ENCODE data around the gene WDR90.

- TF ChIP-seq EZH2phosphoT487 (IDR thresholded peaks at IDR 0.05; ENCODE audit: borderline replicate concordance, low read length): no peak
- TF ChIP-seq, protein P1, sequence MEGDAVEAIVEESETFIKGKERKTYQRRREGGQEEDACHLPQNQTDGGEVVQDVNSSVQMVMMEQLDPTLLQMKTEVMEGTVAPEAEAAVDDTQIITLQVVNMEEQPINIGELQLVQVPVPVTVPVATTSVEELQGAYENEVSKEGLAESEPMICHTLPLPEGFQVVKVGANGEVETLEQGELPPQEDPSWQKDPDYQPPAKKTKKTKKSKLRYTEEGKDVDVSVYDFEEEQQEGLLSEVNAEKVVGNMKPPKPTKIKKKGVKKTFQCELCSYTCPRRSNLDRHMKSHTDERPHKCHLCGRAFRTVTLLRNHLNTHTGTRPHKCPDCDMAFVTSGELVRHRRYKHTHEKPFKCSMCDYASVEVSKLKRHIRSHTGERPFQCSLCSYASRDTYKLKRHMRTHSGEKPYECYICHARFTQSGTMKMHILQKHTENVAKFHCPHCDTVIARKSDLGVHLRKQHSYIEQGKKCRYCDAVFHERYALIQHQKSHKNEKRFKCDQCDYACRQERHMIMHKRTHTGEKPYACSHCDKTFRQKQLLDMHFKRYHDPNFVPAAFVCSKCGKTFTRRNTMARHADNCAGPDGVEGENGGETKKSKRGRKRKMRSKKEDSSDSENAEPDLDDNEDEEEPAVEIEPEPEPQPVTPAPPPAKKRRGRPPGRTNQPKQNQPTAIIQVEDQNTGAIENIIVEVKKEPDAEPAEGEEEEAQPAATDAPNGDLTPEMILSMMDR (IDR thresholded peaks at IDR 0.05; ENCODE audit: low read depth, low read length, poor library complexity, severe bottlenecking): no peak
Observed at GRCh38 chr16:694863-695354, 45.7 kb downstream of the WDR90 start.
